ENCODE measurements around the gene CD320.

- TF ChIP-seq, protein P1, sequence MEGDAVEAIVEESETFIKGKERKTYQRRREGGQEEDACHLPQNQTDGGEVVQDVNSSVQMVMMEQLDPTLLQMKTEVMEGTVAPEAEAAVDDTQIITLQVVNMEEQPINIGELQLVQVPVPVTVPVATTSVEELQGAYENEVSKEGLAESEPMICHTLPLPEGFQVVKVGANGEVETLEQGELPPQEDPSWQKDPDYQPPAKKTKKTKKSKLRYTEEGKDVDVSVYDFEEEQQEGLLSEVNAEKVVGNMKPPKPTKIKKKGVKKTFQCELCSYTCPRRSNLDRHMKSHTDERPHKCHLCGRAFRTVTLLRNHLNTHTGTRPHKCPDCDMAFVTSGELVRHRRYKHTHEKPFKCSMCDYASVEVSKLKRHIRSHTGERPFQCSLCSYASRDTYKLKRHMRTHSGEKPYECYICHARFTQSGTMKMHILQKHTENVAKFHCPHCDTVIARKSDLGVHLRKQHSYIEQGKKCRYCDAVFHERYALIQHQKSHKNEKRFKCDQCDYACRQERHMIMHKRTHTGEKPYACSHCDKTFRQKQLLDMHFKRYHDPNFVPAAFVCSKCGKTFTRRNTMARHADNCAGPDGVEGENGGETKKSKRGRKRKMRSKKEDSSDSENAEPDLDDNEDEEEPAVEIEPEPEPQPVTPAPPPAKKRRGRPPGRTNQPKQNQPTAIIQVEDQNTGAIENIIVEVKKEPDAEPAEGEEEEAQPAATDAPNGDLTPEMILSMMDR (IDR thresholded peaks at IDR 0.05) = no peak
- TF ChIP-seq POLR2AphosphoS5 (IDR thresholded peaks at IDR 0.05) = no peak
Observed at GRCh38 chr19:8302357-8302691, 5.8 kb downstream of the CD320 start.
